Left lung (tissue), 10 donors: Measurements from ENCODE around the gene MORF4L2. TPM values are rescaled to one million over a fixed set of nuclear protein-coding genes. Genes with fewer than 3 reads are reported as not detected.

Experiments used
- ATAC-seq: fragments of 200-7000 bp; cut with Tn5 transposase; one replicate; pipeline ENCODE4 v1.9.1; 2020; ENCODE audit warnings: moderate library complexity
- DNase-seq, 4 donors: peaks; one replicate each; pipeline ENCODE4 v3.0.0-alpha.2; 2013 to 2020
- H3K27ac ChIP-seq, 2 donors: fragments of 200-600 bp; sonication (generic) in 1 of 2; one replicate each; pipeline versions ENCODE4 v1.5.0 to v1.8.0; 2020 to 2021
- H3K27me3 ChIP-seq, 2 donors: fragments of 200-600 bp; sonication (generic) in 1 of 2; one replicate each; pipeline versions ENCODE4 v1.5.0 to v1.8.0; 2020 to 2021
- H3K36me3 ChIP-seq, 2 donors: fragments of 200-600 bp; sonication (generic) in 1 of 2; one replicate each; pipeline versions ENCODE4 v1.5.0 to v1.8.0; 2020 to 2021
- H3K4me1 ChIP-seq, 2 donors: fragments of 200-600 bp; one replicate each; pipeline ENCODE4 v1.8.0; 2021
- H3K4me3 ChIP-seq, 2 donors: fragments of 200-600 bp; sonication (generic) in 1 of 2; one replicate each; pipeline versions ENCODE4 v1.5.0 to v1.8.0; 2020 to 2021; ENCODE audit warnings: mild to moderate bottlenecking in 1 of 2
- H3K9me3 ChIP-seq, 2 donors: fragments of 200-600 bp; sonication (generic) in 1 of 2; one replicate each; pipeline versions ENCODE4 v1.5.0 to v1.8.0; 2020 to 2021
- CTCF ChIP-seq, 2 donors: fragments of 200-600 bp; sonication (generic) in 1 of 2; IDR thresholded peaks; one replicate each; pipeline versions ENCODE4 v1.5.0 to v1.8.0; 2021; ENCODE audit warnings: antibody characterized with exemption in 2 of 2
- intact Hi-C, 2 donors: fragments of 100-400 bp; cut with DNase I; formaldehyde crosslinking; loops; one replicate each; pipeline versions ENCODE4 v1.11.2 to v1.14.2; 2022
- polyA plus RNA-seq, 6 donors: library from polyadenylated mRNA; unstranded; fragments of 120-200 nt; gene quantifications; one replicate each; pipeline ENCODE4 v1.2.1, GENCODE V29; 2013; ENCODE audit not compliant: insufficient read length in 6 of 6
- total RNA-seq, 2 donors: library from RNA; stranded (reverse); fragmentation: NEBNext Ultra II Directional; extraction: Animal tissue kit (Norgen Biotek cat#: 25700); gene quantifications; one replicate each; pipeline ENCODE4 v1.2.1, GENCODE V29; 2021
- donor health status: DM: no; HTN: yes; CAD: no.
- donor health status: DM: no; HTN: no; CAD: no.

Gene MORF4L2
- total and polyA plus RNA-seq, 8 donors: 274 to 340 (median 310) TPM

DNA sequence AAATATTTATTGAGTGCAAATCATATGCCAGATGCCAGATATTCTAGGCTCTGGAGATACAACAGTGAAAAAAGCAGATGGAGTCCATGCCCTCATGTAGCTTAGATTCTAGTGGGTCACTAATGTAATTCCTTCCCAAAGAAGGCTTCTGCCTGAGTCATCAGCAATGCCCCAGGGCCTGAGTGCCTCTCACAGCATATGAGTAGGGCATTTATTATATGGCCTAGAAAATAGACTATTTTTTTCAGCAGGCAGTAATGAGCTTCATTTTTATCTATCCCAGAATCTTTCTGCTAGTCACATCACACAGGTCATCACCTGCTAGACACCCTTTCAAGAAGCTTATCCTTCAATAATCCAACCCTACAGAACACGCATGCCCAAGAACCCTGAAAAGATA is 46.5 kb upstream of the MORF4L2 start:
- intact Hi-C loops: no loop called here
- H3K4me3 ChIP-seq: no peak overlapping the region
- no peaks in the 10 kb centered on the region for H3K36me3 ChIP-seq
- no peaks in the 10 kb centered on the region for H3K4me1 ChIP-seq
- no peak overlapping the region for H3K27ac ChIP-seq
- no peak for ATAC-seq
- TF ChIP-seq CTCF (IDR thresholded peaks at IDR 0.05): no peak
- H3K27me3 ChIP-seq: peaks cover 0 to 10% of the 10 kb centered on the region in 2 donors
- no peaks in the 10 kb centered on the region for H3K9me3 ChIP-seq
- no peak for DNase-seq

DNA sequence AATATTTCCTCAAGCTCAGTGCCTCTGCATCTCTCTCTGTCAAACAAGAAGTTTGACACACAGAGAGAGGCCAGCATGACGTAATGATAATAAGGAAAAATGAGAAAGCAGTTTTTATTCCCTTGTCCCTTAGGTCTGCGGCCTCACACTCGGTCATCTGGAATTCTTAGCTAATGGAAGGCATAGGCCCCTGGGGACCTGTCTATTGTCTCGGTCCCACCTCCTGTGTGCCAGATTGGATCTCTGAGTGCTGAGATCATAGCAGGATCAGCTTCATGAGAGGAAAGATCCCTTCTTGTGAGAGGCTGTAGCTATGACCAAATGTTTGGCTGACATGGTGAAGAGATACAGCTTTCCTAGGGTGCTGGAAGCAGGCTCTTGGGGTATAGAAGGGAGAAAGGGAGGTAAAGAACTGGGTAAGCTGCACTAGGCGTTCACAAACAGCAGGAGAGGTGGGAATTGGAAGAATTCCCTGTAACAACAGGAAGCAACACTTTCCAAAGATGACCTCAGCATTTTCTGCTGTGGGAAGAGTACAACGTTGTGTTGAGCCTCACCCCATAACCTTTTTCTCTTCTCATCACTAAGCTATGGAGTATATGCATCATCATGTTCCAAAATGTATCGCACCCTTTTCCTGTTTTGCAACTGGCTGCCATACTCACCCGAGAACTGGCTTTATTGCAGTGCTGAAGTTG is 44.4 kb upstream of the MORF4L2 start:
- H3K36me3 ChIP-seq: no peaks in the 10 kb centered on the region
- ATAC-seq (no peak), DNase-seq (peak in 1 of 4 donors; percentile 26)
- no peaks in the 10 kb centered on the region for H3K9me3 ChIP-seq
- intact Hi-C loops: no loop called here
- H3K27ac ChIP-seq: no peak overlapping the region
- H3K4me1 ChIP-seq: no peaks in the 10 kb centered on the region
- H3K27me3 ChIP-seq: peaks cover 0 to 11% of the 10 kb centered on the region in 2 donors
- no peak for TF ChIP-seq CTCF (IDR thresholded peaks at IDR 0.05)
- H3K4me3 ChIP-seq: no peak overlapping the region

DNA sequence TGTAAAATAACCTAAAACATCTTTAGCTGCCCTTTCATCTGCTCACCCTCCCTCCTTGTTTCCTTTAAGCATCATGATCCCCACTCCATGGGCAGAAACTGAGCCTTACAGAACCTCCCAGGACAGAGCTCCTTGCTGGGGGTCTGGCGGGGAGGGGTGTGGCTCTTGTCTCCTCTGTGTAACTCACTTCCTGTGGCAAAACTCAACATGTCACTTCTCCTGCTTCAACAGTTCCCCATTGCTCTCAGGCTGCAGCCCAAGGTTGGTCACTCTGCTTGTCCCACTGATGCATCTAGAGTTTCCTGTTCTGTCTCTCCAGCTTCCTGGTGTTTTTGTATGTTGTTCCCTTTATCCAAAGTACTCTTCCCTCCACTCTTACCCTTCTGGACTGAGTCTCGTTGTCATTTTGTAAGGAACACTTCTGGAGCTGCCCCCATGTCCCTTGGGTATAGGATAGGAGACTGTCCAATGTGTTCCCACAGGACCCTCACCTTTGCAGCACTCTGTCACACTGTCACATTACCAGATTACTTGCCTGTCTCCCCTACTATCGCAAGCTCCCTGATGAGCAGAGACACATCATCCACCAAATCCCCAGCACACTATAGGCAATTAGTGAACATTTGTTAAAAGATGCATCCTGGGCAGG is 43.8 kb upstream of the MORF4L2 start:
- TF ChIP-seq CTCF (IDR thresholded peaks at IDR 0.05): no peak
- peaks cover 0 to 11% of the 10 kb centered on the region in 2 donors for H3K27me3 ChIP-seq
- H3K36me3 ChIP-seq: no peaks in the 10 kb centered on the region
- intact Hi-C loops: no loop called here
- ATAC-seq (no peak), DNase-seq (no peak)
- no peak overlapping the region for H3K27ac ChIP-seq
- H3K4me3 ChIP-seq: no peak overlapping the region
- H3K4me1 ChIP-seq: no peaks in the 10 kb centered on the region
- no peaks in the 10 kb centered on the region for H3K9me3 ChIP-seq

DNA sequence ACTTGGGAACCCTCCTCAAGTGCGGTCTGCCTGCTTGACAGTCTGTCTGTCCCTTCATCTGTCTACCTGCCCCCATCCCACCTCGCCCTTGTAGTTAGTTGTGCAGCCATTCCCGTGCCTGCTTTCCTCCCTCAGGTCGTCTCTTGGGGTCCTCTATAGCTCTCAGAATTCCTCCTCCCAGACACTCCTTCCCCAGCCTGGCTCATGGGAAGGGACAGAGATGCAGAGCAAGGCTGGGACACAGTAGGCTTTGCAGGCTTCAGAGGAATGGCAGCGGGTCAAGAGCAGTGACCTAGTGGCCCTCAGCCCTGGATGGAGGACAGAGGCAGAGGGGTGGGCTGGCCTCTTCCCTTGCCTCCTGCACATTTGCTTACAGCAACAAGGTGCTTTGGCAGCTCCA is 42.5 kb upstream of the MORF4L2 start:
- H3K27me3 ChIP-seq: peaks cover 0 to 11% of the 10 kb centered on the region in 2 donors
- TF ChIP-seq CTCF (IDR thresholded peaks at IDR 0.05): no peak
- intact Hi-C loops: no loop called here
- H3K4me3 ChIP-seq: no peak overlapping the region
- DNase-seq (no peak), ATAC-seq (no peak)
- no peaks in the 10 kb centered on the region for H3K4me1 ChIP-seq
- H3K36me3 ChIP-seq: no peaks in the 10 kb centered on the region
- H3K27ac ChIP-seq: no peak overlapping the region
- no peaks in the 10 kb centered on the region for H3K9me3 ChIP-seq

DNA sequence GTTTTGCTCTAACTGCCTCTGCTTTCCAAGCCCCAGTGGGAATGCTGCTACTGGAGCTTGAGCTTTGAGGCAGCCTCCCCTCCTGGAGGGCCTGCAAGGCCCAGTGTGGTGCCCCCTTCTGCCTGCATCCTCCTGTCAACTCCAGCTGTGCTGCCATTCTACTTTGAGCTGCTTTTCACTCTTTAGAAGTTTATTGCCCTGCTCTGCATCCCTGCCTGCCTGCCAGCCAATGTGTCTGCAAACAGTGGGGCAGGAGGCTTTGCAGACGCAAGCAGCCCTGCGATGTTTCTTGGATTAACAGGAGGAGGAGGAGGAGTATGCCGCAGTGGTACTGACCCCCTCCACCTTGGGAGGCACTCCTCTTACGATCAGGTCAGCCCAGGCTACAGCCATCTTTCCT is 40.6 kb upstream of the MORF4L2 start:
- intact Hi-C loops: no loop called here
- H3K4me1 ChIP-seq: no peaks in the 10 kb centered on the region
- no peak for TF ChIP-seq CTCF (IDR thresholded peaks at IDR 0.05)
- ATAC-seq (no peak), DNase-seq (no peak)
- no peaks in the 10 kb centered on the region for H3K9me3 ChIP-seq
- peaks cover 0 to 23% of the 10 kb centered on the region in 2 donors for H3K27me3 ChIP-seq
- H3K36me3 ChIP-seq: no peaks in the 10 kb centered on the region
- no peak overlapping the region for H3K27ac ChIP-seq
- no peak overlapping the region for H3K4me3 ChIP-seq
